GM21737 (cell line): ENCODE results near the gene RAB11FIP4.

Source experiments
- ATAC-seq: cut with Tn5 transposase; IDR thresholded peaks from one replicate; pipeline ENCODE4 v1.9.1; 2021; ENCODE audit warnings: mild to moderate bottlenecking, moderate library complexity; ENCODE audit not compliant: unreplicated experiment

RAB11FIP4 gene

GRCh38 chr17:31404028-31404949 is 12.8 kb downstream of the RAB11FIP4 start:
- ATAC-seq = no peak

DNA sequence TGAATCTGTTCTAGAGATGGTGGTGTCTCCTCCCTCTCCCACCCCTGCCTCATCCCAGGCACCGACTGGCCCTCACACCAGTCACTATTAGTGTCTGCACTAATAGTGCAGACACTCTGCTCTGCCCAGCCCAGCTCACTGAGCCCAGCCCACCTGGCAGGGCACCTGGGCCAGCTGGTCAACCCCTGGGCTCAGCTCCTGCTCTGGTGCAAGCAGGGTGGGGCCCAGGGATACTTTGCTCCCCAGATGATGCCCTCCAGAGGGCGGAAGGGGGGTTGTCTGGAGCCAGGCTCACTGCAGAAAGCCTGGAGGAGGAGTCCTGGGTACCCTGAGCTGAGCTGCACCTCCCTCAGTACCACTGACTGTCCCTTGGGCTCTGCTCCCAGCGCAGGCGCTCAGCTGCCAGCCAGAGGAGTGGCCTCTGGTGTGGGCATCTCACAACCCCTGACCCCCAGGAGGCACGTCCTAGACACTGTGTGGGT is 14.5 kb downstream of the RAB11FIP4 start:
- ATAC-seq = no peak

DNA sequence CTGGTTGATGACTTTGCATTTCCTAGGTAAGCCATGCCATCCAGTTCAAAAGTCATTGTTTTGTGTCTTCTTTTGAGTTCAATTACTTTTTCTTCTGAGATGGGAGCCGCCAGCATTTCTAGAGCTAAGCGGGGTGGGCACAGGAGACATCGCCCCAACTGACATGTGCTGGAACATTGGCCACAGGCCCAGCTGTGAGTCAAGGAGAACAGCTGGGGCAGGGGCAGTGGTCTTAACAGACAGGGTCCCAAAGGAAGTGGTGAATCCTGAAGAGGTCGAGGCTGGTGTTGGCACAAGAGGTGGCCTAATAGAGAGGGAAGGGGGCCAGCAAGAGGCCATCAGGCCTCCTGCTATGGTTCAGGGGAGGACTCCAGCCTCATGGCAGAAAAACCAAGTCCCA is 17.1 kb downstream of the RAB11FIP4 start:
- ATAC-seq = no peak

GRCh38 chr17:31411707-31412285 is 20.3 kb downstream of the RAB11FIP4 start:
- no peak for ATAC-seq

- no peak for ATAC-seq
Observed at GRCh38 chr17:31412511-31412910, 21.0 kb downstream of the RAB11FIP4 start.

DNA sequence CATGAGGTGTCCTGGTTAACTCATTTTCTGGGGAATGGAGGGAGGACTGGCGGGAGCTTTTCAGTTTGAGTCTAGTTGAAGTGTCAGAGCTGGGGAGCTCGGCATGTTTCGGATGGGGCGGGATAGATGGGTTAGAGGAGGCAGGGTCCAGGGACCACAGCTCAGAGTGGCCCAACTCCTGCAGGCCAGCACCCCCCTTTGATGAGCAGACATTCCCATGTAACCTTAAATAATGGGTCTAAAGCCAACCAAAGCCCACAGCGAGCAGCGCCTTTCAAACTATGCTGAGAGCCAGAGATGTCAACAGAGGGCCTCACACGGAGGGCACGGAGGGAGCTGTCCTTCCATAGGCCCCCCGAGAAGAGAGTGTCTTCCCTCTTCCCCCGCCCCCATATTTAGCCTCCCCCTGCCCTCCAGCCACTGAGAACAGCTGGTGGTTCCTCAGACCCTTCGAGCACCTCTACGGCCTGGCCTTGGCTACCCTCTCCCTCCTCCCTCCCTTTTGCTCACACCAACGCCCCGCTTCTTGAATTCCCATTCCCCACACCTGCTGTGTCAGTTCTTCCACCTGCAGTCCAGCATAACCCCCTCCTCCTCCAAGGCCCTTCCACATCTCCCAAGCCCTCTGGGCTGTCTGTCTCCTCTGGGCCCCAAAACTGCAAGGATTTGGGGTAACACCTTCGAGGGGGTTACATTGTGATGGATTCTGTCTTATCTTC is 21.8 kb downstream of the RAB11FIP4 start:
- no peak for ATAC-seq

DNA sequence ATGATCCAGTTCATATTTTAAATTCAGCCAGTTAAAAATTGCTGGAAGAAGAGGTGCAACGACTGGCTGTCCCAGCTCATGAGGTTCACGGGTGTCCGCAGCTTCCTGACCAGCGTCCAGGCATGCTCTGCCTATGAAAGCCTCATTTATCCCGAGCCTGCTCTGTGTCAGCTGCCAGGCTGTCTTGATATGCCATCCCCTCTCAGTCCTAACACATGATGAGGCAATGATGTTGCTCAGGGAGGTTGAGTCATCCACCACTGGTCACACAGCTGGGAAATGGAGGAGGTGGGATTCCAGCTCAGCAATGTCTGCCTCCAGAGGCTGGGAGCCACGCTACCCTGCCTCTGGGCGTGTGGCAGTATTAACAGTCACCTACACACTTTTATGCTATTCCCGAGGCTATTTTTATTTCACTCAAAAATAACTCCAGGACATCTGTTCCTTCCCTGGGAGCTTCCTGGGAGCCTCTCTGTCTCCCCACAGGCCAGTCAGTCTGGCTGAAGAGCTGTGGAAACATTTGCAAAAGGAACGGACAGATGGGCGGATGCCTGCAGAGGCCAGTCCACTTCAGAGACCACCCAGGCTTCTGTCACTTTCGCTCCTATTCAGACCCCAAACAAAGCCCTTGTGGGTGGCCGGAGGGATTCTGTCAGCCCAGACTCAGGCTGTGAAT is 22.5 kb downstream of the RAB11FIP4 start:
- ATAC-seq = no peak

DNA sequence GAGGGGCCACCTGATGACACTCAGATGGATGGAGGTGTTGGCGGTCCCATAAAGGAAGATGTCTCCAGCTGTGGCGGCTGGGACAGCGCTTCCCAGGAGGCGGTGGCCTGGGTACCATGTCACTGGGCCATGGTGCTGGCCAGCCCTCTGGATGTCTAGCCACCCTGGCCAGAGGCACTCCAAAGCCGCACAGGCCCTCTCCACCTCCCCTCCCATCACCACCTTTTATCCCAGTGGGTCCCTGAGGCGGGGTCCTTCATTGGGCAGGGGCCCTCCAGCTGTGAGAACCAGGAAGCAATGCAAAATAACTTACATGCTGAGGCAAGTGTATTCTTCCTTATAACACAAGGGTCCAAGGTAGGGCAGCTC is 23.1 kb downstream of the RAB11FIP4 start:
- no peak for ATAC-seq

- no peak for ATAC-seq
Observed at GRCh38 chr17:31415004-31415454, 23.6 kb downstream of the RAB11FIP4 start.

- ATAC-seq = no peak
Observed at GRCh38 chr17:31415640-31416502, 24.4 kb downstream of the RAB11FIP4 start.

GRCh38 chr17:31416503-31416923 is 25.0 kb downstream of the RAB11FIP4 start:
- ATAC-seq = no peak

DNA sequence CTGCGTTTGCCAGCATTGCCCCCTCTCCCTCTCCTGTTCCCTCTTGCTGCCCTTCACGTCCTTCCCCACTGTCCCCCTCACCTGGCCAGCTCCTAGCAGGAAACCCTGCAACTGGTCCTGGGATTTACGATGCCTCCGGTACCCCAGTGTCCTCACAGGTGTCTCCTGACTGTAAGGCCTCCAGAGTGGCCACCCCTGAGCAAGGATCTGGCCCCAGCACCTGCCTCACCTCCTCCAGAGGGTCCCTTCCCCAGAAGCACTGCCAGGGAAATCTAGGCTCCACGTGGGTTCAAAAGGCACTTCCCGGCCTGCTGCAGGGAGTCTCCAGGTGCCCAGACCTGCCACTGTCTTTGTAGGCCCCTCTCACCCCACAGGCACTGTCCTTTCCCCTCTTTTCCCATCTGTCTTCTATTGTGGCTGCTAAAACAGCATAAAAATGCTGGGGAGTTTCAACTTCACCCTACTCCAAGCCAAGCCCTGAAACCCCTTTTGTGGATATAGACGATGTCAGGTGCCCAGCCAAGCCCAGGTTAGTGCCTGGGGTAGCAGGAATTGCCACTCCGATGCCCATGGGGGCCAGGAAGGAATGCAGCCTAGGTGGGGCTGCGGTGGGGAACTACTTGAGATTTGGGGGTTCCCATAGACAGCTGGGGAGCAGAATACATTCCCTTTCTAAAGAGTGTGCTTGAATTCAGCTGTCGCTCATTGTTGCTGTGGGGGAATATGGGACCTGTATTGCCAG is 25.7 kb downstream of the RAB11FIP4 start:
- no peak for ATAC-seq

- no peak for ATAC-seq
Observed at GRCh38 chr17:31418773-31419350, 27.4 kb downstream of the RAB11FIP4 start.

DNA sequence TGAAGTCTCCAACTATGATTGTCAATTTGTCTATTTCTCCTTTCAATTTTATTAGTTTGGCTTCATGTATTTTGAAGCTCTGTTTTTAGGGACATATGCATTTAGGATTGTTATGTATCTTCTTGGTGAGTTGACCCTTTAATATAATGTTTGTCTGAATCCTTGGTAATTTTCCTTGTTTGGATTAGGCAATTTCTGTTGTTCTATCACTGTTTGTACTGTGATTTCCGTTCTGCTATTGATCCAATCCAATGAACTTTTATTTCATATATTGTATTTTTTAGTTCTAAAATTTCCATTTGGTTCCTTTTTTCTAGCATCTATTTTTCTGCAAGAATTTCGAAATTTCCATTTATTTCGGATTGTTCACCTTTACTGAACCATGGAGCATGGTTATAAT is 31.0 kb downstream of the RAB11FIP4 start:
- ATAC-seq = no peak

- ATAC-seq = no peak
Observed at GRCh38 chr17:31424944-31425281, 33.4 kb downstream of the RAB11FIP4 start.

DNA sequence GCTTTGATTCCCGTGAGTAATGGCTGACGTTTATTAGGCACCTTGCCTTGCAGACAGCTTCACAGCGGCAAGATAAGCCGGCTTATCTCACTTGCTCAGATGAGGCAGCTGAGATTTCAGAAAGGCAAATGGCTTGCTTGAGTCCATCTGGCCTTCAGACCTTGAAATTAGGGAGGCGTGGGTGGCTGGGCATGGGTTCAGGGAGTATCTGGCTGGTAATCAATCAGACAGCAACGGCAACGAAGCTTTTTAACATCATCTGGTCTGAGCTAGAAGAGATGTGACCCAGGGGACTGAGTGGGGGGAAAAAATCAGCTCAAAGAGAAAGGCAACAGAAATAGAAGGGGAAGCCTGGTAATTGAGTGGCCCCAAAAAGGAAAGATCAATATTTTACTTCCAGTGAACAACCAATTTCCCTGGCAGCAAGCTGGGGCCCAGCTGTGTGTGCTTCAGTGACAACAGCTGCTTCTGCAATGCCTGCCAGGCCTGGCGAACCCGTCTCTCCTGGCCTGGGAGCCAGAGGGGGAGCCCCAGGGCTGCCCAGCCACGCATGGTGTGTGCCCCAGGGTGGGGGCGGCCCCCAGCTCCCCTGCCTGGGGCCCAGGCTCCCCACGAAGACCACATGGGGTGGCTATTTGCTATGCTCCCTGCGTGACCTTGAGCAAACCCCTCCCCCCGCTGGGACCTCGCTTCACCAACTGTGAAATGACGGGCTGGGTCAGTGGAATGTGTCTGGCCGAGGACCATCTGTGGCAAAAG is 34.0 kb downstream of the RAB11FIP4 start:
- ATAC-seq = no peak

DNA sequence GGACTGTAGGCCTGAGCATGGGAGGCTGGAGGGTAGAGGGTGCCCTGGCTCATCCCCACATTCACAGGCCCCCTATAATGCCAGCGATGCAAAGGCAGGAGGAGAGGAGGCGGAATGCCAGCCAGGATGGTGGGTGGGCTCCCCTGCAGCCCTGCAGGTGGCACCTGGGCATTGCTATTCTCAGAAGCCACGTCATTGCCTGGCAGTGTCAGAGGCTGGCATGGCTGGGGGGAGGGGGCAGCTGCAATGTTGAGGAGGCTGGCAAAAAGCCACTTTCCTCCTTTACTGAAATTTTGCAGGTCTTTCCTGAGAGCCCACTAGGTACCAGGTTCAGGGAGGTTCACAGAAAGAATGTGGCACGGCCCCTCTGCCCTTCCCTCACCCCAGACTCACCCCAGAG is 36.2 kb downstream of the RAB11FIP4 start:
- no peak for ATAC-seq

GRCh38 chr17:31428111-31428510 is 36.6 kb downstream of the RAB11FIP4 start:
- ATAC-seq = no peak
